Panc1 (cell line): Measurements from ENCODE around the gene ZNF497.

Source experiments
- POLR2AphosphoS5 ChIP-seq: IDR thresholded peaks from 2 replicates; pipeline ENCODE4 v1.6.1; 2012; ENCODE audit warnings: mild to moderate bottlenecking, low read depth, low read length, moderate library complexity
- TCF7L2 ChIP-seq: IDR thresholded peaks from 2 replicates; pipeline ENCODE4 v1.6.1; 2011; ENCODE audit warnings: mild to moderate bottlenecking, low read depth, low read length, inconsistent platforms
- TF ChIP-seq, protein P1 (sequence below): fragments of 450-650 bp; IDR thresholded peaks from 2 replicates; pipeline ENCODE4 v1.5.1; 2017; ENCODE audit warnings: mild to moderate bottlenecking

DNA sequence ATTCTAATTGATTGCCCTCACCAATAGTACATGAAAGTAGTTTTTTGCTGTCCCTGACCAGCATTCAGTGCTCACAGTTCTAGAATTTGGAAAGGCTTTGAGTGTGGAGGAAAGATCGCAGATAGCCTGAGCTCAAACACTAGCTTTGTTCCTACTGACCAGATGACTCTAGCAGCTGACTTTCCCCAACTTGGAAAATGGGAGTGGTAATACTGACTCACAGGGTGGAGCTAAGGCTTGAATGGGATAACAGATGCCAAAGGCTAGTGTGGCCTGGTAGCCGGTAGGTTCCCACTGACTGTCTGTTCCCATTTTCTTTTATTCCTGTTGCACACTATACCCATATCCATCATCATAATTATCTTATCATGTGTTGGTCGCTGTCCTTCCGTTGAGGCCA, 32.1 kb downstream of the ZNF497 start:
- TF ChIP-seq, protein P1, sequence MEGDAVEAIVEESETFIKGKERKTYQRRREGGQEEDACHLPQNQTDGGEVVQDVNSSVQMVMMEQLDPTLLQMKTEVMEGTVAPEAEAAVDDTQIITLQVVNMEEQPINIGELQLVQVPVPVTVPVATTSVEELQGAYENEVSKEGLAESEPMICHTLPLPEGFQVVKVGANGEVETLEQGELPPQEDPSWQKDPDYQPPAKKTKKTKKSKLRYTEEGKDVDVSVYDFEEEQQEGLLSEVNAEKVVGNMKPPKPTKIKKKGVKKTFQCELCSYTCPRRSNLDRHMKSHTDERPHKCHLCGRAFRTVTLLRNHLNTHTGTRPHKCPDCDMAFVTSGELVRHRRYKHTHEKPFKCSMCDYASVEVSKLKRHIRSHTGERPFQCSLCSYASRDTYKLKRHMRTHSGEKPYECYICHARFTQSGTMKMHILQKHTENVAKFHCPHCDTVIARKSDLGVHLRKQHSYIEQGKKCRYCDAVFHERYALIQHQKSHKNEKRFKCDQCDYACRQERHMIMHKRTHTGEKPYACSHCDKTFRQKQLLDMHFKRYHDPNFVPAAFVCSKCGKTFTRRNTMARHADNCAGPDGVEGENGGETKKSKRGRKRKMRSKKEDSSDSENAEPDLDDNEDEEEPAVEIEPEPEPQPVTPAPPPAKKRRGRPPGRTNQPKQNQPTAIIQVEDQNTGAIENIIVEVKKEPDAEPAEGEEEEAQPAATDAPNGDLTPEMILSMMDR: no peak
- TF ChIP-seq POLR2AphosphoS5 (no peak), TCF7L2 (no peak)
